ENCODE data around the gene GSTO2. TPM values are rescaled to one million over a fixed set of nuclear protein-coding genes. Genes with fewer than 3 reads are reported as not detected.

The GSTO2 gene
- total and polyA plus RNA-seq, 11 donors = 0.46 to 1.9 (median 0.88) TPM

GRCh38 chr10:104330168-104331110 lies 61.5 kb downstream of the GSTO2 start:
- H3K36me3 ChIP-seq = peaks cover 0 to 18% (median 0%) of the 10 kb centered on the region in 9 donors
- no peaks in the 10 kb centered on the region for H3K27me3 ChIP-seq
- no peak for TF ChIP-seq CTCF (IDR thresholded peaks at IDR 0.05)
- TF ChIP-seq POLR2A (IDR thresholded peaks at IDR 0.05) = no peak
- WGBS, 4 donors = 11 to 21% (median 13%) methylated on average over 8 of the region's 8 CpGs
- H3K9me3 ChIP-seq = no peaks in the 10 kb centered on the region
- peak in 3 of 4 donors; percentile 1 to 3 (median 2) for ATAC-seq
- H3K4me3 ChIP-seq = peak overlapping the region in 7 of 12 donors; percentile 2 to 50 (median 16)
- intact Hi-C loops (cut with DNase I) = no loop called here
- H3K27ac ChIP-seq = peak overlapping the region; percentile 89 to 100 (median 99)
- peak in 2 of 5 donors; percentile 63 to 70 for DNase-seq
- H3K4me1 ChIP-seq = peaks cover 50 to 100% (median 100%) of the 10 kb centered on the region in 12 donors

GRCh38 chr10:104331208-104331838 lies 62.3 kb downstream of the GSTO2 start:
- intact Hi-C loops (cut with DNase I) = no loop called here
- Histone ChIP-seq H3K27me3 (no peaks in the 10 kb centered on the region), H3K9me3 (no peaks in the 10 kb centered on the region), H3K4me1 (peaks cover 47 to 100% (median 99%) of the 10 kb centered on the region in 12 donors), H3K4me3 (peak overlapping the region in 6 of 12 donors; percentile 2 to 42 (median 18)), H3K27ac (peak overlapping the region; percentile 89 to 100 (median 99)), H3K36me3 (peaks cover 0 to 12% (median 0%) of the 10 kb centered on the region in 9 donors)
- TF ChIP-seq POLR2A (IDR thresholded peaks at IDR 0.05) (peak in 1 of 2 donors; percentile 48), CTCF (IDR thresholded peaks at IDR 0.05) (no peak)
- peak in 4 of 5 donors; percentile 61 to 84 (median 74) for DNase-seq
- WGBS, 4 donors = 0 to 18% (median 7%) methylated on average over 6 to 9 of the region's 9 CpGs
- peak; percentile 25 to 52 (median 42) for ATAC-seq

- TF ChIP-seq CTCF (IDR thresholded peaks at IDR 0.05) (no peak), POLR2A (IDR thresholded peaks at IDR 0.05) (peak in 1 of 2 donors; percentile 10)
- Histone ChIP-seq H3K9me3 (no peaks in the 10 kb centered on the region), H3K36me3 (peaks cover 0 to 12% (median 0%) of the 10 kb centered on the region in 9 donors), H3K4me1 (peaks cover 41 to 98% (median 88%) of the 10 kb centered on the region in 12 donors), H3K4me3 (peak overlapping the region in 2 of 12 donors; percentile 10 to 38), H3K27ac (peak overlapping the region; percentile 89 to 100 (median 99)), H3K27me3 (no peaks in the 10 kb centered on the region)
- intact Hi-C loops (cut with DNase I) = no loop called here
- peak in 2 of 4 donors; percentile 25 to 27 for ATAC-seq
- 40 to 44% (median 42%) methylated on average over 11 of the region's 11 CpGs for WGBS, 4 donors
- peak in 2 of 5 donors; percentile 27 to 57 for DNase-seq
Measured at GRCh38 chr10:104332243-104333031, 63.5 kb downstream of the GSTO2 start.
